H1 (cell line): ENCODE data around the gene TMEM86B. TPM values are rescaled to one million over a fixed set of nuclear protein-coding genes. Genes with fewer than 3 reads are reported as not detected.

ENCODE experiments used
- FOSL1 ChIP-seq: IDR thresholded peaks from 2 replicates; pipeline ENCODE4 v1.6.1; 2011; ENCODE audit warnings: mild to moderate bottlenecking, low read depth, low read length, moderate library complexity; ENCODE audit not compliant: insufficient read depth
- polyA plus RNA-seq, 7 experiments: library from polyadenylated mRNA; depleted of rRNA in 3 of 7; stranded (reverse) in 5 of 7; unstranded in 2 of 7; fragments of >200 nt in 5 of 7; fragments of 200-250 nt in 2 of 7; gene quantifications; 1 replicate in 5 of 7; 2 replicates in 1 of 7; 4 replicates in 1 of 7; pipeline versions ENCODE4 v1.2.1 to v1.2.3, GENCODE V29; 2011 to 2013; ENCODE audit warnings: missing spikeins in 2 of 7, mixed read lengths in 2 of 7
- total RNA-seq: library from RNA; stranded (reverse); fragmentation: NEBNext Ultra II Directional; extraction: Animal tissue kit (Norgen Biotek cat#: 25700); gene quantifications from 2 replicates; pipeline ENCODE4 v1.2.1, GENCODE V29; 2021
- TF ChIP-seq, protein P1 (sequence below): IDR thresholded peaks from 2 replicates; pipeline ENCODE4 v1.6.1; 2011; ENCODE audit warnings: low read length, improper control_type of control experiment

The TMEM86B gene
- total and polyA plus RNA-seq, 2 of the 8 experiments (the other 6 are each of a cell fraction or from before 2014, with no cell fraction given) = 2.0 to 2.9 TPM

DNA sequence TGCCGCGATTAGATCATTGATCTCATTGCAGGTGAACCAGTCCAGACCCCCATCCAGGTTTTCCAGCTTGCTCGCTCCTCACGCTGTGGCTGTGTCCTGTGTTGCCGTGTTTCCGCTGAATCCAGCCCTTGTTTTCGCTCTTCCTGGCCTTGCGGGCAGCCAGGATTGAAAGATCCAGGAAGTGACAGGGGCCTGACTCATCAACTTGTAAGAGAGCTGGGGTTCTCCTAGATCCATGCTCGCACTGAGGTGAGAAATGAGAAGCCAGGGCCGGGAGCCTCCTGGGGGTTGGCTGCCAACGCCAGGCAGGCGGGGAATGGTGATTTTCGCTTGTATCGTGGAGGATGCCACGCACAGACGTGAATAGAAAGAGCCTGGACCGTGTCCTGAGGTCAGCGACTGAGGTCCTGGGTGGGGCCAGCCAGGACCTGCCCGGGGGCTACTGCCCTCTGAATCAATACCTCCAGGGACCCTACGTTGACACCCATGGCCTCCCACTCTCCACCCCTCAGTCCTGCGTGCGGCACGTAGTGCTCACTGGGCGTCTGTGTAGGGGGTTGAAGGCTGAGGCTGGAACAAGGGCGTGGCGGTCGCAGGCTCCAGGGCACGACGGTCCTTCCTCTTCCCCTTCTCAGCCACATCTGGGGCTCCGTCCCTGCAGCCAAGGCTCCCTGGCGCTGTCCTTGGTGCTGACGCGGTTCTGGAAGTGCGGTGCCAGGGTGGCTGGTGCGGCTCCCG is 11.9 kb downstream of the TMEM86B start (continued):
- TF ChIP-seq, protein P1, sequence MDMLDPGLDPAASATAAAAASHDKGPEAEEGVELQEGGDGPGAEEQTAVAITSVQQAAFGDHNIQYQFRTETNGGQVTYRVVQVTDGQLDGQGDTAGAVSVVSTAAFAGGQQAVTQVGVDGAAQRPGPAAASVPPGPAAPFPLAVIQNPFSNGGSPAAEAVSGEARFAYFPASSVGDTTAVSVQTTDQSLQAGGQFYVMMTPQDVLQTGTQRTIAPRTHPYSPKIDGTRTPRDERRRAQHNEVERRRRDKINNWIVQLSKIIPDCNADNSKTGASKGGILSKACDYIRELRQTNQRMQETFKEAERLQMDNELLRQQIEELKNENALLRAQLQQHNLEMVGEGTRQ = no peak; the same call in 1 of the 2 replicates
- no peak for TF ChIP-seq FOSL1
